Neutrophil (primary cell): ENCODE data around the gene MAG.

Experiments used
- H3K27ac ChIP-seq: fragments of 200-600 bp; sonication (generic); 2 replicates; pipeline ENCODE4 v1.5.1; 2016; ENCODE audit warnings: mild to moderate bottlenecking, moderate library complexity
- H3K27me3 ChIP-seq: fragments of 200-600 bp; sonication (generic); 2 replicates; pipeline ENCODE4 v1.6.0; 2016; ENCODE audit warnings: mild to moderate bottlenecking
- H3K36me3 ChIP-seq: fragments of 200-600 bp; sonication (generic); 2 replicates; pipeline ENCODE4 v1.5.1; 2017
- H3K4me1 ChIP-seq, 2 experiments: fragments of 200-600 bp in 1 of 2; sonication (generic) in 1 of 2; 1 replicate in 1 of 2; 2 replicates in 1 of 2; pipeline versions ENCODE4 v1.5.1 to v1.6.1; 2013 to 2016; ENCODE audit warnings: low read depth in 1 of 2, low read length in 1 of 2, mild to moderate bottlenecking in 1 of 2, moderate library complexity in 1 of 2; ENCODE audit not compliant: control insufficient read depth in 1 of 2, insufficient read depth in 1 of 2
- H3K4me3 ChIP-seq, 2 experiments: fragments of 200-600 bp in 1 of 2; sonication (generic) in 1 of 2; 1 replicate in 1 of 2; 2 replicates in 1 of 2; pipeline ENCODE4 v1.5.1; 2013 to 2016; ENCODE audit warnings: low read depth in 1 of 2, low read length in 1 of 2, mild to moderate bottlenecking in 1 of 2, moderate library complexity in 1 of 2
- H3K9me3 ChIP-seq: fragments of 200-600 bp; sonication (generic); 2 replicates; pipeline ENCODE4 v1.5.1; 2016
- TF ChIP-seq, protein P1 (sequence below): fragments of 200-600 bp; sonication (generic); IDR thresholded peaks from 2 replicates; pipeline ENCODE4 v1.5.1; 2016; ENCODE audit warnings: antibody characterized with exemption

Gene MAG

DNA sequence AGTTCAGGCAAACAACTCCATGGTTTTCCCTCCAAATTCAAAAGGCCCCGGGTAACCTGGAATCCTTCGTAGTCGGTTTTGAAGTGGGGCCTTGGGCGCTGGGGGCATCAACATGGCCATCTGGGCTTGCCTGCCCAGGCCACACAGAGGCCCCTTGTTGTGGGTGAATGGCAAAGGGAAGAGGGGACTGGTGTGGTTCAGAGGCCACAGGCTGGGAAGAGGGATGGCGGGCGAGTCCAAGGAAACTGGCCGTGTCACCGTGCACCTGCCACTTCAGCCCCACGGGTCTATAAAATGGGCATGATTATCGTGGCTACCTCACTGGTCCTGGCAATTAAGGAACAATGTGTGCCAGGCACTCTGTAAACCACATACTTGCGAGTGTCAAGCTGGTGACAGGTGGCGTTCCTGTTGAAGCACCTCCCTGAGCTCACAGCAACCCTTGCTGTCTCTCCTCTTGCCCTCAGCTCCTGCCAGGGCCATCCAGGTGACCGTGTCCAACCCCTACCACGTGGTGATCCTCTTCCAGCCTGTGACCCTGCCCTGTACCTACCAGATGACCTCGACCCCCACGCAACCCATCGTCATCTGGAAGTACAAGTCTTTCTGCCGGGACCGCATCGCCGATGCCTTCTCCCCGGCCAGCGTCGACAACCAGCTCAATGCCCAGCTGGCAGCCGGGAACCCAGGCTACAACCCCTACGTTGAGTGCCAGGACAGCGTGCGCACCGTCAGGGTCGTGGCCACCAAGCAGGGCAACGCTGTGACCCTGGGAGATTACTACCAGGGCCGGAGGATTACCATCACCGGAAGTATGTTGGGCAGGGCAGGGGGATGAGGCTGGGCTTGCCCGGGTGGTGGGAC is 41.9 kb upstream of the MAG start:
- Histone ChIP-seq H3K4me3 (no peak overlapping the region), H3K4me1 (no peaks in the 10 kb centered on the region), H3K36me3 (no peaks in the 10 kb centered on the region), H3K27ac (no peak overlapping the region), H3K9me3 (no peaks in the 10 kb centered on the region), H3K27me3 (peaks cover 63% of the 10 kb centered on the region)
- TF ChIP-seq, protein P1, sequence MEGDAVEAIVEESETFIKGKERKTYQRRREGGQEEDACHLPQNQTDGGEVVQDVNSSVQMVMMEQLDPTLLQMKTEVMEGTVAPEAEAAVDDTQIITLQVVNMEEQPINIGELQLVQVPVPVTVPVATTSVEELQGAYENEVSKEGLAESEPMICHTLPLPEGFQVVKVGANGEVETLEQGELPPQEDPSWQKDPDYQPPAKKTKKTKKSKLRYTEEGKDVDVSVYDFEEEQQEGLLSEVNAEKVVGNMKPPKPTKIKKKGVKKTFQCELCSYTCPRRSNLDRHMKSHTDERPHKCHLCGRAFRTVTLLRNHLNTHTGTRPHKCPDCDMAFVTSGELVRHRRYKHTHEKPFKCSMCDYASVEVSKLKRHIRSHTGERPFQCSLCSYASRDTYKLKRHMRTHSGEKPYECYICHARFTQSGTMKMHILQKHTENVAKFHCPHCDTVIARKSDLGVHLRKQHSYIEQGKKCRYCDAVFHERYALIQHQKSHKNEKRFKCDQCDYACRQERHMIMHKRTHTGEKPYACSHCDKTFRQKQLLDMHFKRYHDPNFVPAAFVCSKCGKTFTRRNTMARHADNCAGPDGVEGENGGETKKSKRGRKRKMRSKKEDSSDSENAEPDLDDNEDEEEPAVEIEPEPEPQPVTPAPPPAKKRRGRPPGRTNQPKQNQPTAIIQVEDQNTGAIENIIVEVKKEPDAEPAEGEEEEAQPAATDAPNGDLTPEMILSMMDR, result no peak

DNA sequence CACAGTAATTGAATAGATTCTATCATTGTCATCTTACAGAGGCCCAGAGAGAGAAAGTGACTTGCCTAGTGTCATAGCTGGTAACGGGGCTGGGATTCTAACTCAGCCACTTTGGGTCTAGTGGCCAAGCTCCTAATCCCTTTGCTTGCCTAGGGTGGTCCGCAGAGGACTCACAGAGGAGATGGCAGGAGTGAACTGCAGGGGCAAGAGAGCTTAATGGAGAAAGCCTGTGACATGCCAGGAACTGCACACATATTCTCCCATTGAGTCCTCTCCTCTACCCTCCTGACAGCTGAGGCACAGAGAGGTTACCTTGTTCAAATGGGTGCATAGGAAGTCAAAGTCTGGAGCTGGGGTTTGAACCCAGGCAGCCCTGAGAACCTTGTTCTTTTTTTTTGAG is 40.5 kb upstream of the MAG start:
- Histone ChIP-seq H3K4me3 (no peak overlapping the region), H3K27ac (no peak overlapping the region), H3K27me3 (peaks cover 52% of the 10 kb centered on the region), H3K4me1 (no peaks in the 10 kb centered on the region), H3K36me3 (no peaks in the 10 kb centered on the region), H3K9me3 (no peaks in the 10 kb centered on the region)
- TF ChIP-seq, protein P1, result no peak

DNA sequence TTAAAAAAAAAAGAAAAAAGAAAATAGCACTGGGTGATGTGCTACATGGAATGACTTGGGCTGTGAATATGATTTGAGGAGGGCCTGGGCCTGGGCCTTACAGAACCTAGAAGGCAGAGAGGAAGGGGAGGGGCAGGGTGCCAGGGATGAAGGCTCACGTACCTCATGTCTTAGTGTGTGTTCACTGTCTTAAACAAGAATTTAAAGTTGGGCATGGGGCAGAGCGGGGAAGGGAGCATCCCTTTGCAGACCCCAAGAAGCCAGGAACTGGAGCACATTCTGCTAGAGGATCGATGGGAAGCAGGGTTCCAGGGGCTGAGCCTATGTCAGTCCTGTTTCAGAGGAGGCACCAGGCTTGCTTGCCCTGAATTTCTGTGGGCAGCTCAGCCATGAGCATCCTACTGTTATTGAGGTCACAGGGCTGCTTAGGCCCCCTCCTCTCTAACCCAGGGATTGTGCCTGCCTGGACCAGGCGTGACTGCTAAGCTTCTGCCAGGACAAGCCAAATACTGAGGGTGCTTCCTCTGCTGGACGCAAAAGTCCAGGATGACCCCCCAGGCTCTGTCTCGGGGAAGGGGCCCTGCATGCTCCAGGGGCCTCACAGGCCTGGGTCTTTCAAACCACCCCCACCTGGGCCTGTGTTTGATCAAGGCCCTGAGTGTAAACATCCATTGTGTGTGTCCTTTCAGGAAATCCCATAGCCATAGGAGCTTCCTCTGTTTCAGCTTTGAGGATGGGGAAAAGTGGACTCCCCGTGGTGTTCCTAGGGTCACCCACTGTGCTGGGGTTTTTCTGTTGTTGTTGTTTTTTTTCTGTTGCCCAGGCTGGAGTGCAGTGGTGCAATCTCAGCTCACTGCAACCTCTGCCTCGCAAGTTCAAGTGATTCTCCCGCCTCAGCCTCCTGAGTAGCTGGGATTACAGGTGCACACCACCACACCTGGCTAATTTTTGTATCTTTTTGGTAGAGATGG is 38.4 kb upstream of the MAG start:
- TF ChIP-seq, protein P1, result no peak
- no peaks in the 10 kb centered on the region for H3K4me1 ChIP-seq
- no peak overlapping the region for H3K27ac ChIP-seq
- H3K9me3 ChIP-seq, result no peaks in the 10 kb centered on the region
- H3K27me3 ChIP-seq, result peaks cover 35% of the 10 kb centered on the region
- no peaks in the 10 kb centered on the region for H3K36me3 ChIP-seq
- H3K4me3 ChIP-seq, result no peak overlapping the region

DNA sequence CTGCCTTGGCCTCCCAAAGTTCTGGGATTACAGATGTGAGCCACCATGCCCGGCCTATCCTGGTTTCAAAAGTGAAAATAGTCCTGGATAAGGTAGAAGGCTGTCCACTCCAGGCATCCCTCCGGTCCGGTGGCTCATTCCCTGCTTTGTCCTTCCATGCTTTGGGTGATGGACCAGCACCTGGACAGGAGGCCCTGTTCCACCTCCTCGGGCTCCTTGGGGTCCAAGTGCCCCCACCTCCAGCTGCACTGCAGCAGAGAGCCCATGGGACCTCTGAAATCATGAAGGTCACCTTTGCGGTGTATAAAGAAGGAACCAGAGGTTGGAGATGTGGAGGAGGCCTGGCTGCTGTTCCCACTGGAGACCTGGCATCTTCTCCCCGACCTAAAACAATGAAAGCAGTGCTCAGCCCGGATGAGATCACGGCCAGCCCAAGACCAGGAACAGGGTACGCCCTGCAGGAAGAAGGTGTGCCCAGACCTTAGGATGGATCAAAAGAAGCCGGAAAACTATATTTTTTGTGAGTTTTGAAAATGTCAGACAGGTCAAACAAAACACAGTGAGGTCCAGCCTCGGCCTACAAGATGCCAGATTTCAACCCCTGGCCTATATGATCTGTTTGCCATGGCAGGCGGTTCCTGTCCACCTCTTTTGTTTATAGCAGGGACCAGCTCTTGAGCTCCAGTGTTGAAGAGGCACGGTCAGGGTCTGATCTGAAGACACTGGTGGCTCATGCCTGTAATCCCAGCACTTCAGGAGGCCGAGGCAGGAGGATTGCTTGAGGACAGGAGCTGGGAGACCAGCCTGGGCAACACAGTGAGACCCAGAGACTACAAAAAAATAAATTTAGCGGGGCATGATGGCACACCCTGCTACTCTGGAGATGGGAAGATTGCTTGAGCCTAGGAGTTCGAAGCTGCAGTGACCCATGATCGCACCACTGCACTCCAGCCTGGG is 37.3 kb upstream of the MAG start:
- no peaks in the 10 kb centered on the region for H3K36me3 ChIP-seq
- H3K4me3 ChIP-seq, result no peak overlapping the region
- TF ChIP-seq, protein P1, result no peak
- peaks cover 25% of the 10 kb centered on the region for H3K27me3 ChIP-seq
- H3K4me1 ChIP-seq, result no peaks in the 10 kb centered on the region
- H3K9me3 ChIP-seq, result no peaks in the 10 kb centered on the region
- no peak overlapping the region for H3K27ac ChIP-seq

DNA sequence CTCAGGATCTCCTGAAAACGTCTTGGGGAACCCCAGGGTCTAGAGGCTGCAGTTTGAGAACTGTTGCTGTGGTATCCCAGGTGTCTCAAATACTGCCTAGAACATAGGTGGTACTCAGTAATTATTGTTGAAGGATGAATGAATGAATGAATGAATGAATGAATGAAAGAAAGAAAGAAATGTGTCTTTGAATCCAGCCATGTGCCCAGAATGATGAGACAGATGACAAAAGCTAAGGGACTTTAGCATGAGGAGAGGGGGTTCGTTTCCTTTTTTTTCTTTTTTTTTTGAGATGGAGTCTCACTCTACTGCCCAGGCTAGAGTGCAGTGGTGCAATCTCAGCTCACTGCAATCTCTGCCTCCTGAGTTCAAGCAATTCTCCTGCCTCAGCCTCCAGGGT is 35.4 kb upstream of the MAG start:
- TF ChIP-seq, protein P1, result no peak
- no peak overlapping the region for H3K4me3 ChIP-seq
- no peaks in the 10 kb centered on the region for H3K36me3 ChIP-seq
- no peaks in the 10 kb centered on the region for H3K4me1 ChIP-seq
- peaks cover 17% of the 10 kb centered on the region for H3K27me3 ChIP-seq
- H3K9me3 ChIP-seq, result no peaks in the 10 kb centered on the region
- H3K27ac ChIP-seq, result no peak overlapping the region
